BLaER1 treated with 17β-estradiol and CSF1 and Interleukin-3, amounts not matched to agents 10 nM and 100 nM (cell line): ENCODE data around the gene USP44.

Source experiments
- H3K27ac ChIP-seq, 11 experiments: shearing (Covaris generic); formaldehyde crosslinking; 2 replicates each; pipeline ENCODE4 v1.8.1; 2022
- H3K27me3 ChIP-seq, 11 experiments: shearing (Covaris generic); formaldehyde crosslinking; 2 replicates each; pipeline ENCODE4 v1.8.1; 2022
- H3K36me3 ChIP-seq, 11 experiments: shearing (Covaris generic); formaldehyde crosslinking; 2 replicates each; pipeline ENCODE4 v1.8.1; 2022
- H3K4me1 ChIP-seq, 10 experiments: shearing (Covaris generic); formaldehyde crosslinking; 2 replicates each; pipeline ENCODE4 v1.8.1; 2022
- H3K4me2 ChIP-seq, 11 experiments: shearing (Covaris generic); formaldehyde crosslinking; 2 replicates each; pipeline ENCODE4 v1.8.1; 2022
- H3K4me3 ChIP-seq, 10 experiments: shearing (Covaris generic); formaldehyde crosslinking; 2 replicates each; pipeline ENCODE4 v1.8.1; 2022
- H3K9ac ChIP-seq, 11 experiments: shearing (Covaris generic); formaldehyde crosslinking; 2 replicates each; pipeline ENCODE4 v1.8.1; 2022
- H3K9me3 ChIP-seq, 11 experiments: shearing (Covaris generic); formaldehyde crosslinking; replicated peaks in 1 of 11; 2 replicates each; pipeline ENCODE4 v1.8.1; 2022
- H4K20me1 ChIP-seq, 11 experiments: shearing (Covaris generic); formaldehyde crosslinking; 2 replicates each; pipeline ENCODE4 v1.8.1; 2022
- Cebpa-rat ChIP-seq, 11 experiments: shearing (Covaris generic); IDR thresholded peaks; 2 replicates each; pipeline ENCODE4 v1.8.1; 2022

The USP44 gene

DNA sequence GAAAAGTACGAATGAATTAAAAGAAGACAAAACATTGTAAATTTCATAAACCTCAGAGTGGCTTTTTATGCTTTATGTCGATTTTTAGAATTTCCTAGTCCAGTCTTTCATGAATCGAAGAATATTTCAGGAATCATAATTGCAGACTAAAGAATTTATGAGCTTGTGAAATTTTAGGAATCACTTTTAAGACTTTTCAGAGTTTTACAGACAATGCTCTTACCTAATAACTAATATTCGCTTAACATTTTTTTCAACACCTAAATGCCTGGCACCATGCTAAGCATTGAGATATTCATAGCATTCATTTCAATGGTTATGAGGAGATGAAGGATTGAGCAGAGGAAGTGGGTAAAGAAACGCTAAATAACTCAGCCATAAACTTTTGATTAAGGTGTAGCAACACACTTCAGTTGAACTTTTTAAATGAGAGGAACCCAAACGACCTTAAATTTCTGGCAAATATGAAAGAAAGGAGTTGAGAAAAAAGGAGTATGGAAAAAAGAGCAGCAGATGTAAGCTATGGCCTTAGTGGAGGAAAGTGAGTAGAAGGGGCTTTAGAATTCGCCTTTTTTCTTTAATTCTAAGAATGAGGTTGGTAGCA, 739 bp upstream of the USP44 start:
- H3K36me3 ChIP-seq, result no peaks in the 10 kb centered on the region; a peak in 1 of 22 replicates
- peaks cover 0 to 13% (median 6%) of the 10 kb centered on the region in 10 experiments; a peak in 11 of 20 replicates for H3K4me1 ChIP-seq
- TF ChIP-seq Cebpa-rat (IDR thresholded peaks at IDR 0.05), result no peak
- H3K9ac ChIP-seq, result no peak overlapping the region
- peaks cover 26 to 28% (median 27%) of the 10 kb centered on the region in 11 experiments for H3K9me3 ChIP-seq
- no peak overlapping the region for H3K4me3 ChIP-seq
- no peak overlapping the region for H3K4me2 ChIP-seq
- no peaks in the 10 kb centered on the region for H3K27me3 ChIP-seq
- no peaks in the 10 kb centered on the region for H4K20me1 ChIP-seq
- H3K27ac ChIP-seq, result no peak overlapping the region

DNA sequence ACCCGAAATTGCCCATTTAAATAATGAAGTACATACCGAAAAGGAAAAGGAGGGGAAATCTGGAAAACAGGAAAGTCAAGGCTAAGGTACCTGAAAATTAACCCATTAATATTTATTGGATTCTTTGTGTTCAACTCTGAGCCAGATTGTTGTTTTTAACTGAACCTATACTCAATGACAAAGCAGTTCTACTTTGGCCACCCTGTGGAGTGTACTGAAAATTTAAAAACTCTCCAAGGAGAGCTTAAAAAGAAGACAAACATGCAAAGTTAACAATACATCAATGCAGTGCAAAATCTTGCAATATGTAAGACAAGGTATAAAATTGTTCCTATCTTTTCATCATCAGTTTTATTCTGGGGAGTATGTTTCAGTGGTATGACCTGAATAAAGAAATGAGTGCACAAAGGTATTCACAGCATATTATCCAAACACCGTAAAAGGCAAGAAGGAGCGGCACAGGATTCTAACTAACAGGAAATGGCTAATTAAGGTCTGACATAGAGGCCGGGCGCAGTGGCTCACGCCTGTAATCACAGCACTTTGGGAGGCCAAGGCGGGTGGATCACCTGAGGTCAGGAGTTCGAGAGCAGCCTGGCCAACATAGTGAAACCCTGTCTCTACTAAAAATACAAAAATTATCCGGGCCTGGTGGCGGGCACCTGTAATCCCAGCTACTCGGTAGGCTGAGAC, 1.7 kb downstream of the USP44 start:
- Histone ChIP-seq H3K27ac (no peak overlapping the region), H3K4me3 (no peak overlapping the region; a peak in 1 of 20 replicates), H3K9me3 (peaks cover 26 to 28% (median 27%) of the 10 kb centered on the region in 11 experiments), H3K27me3 (no peaks in the 10 kb centered on the region), H4K20me1 (no peaks in the 10 kb centered on the region), H3K9ac (no peak overlapping the region), H3K36me3 (no peaks in the 10 kb centered on the region; a peak in 1 of 22 replicates), H3K4me2 (no peak overlapping the region), H3K4me1 (peaks cover 0 to 8% (median 6%) of the 10 kb centered on the region in 10 experiments; a peak in 10 of 20 replicates)
- no peak for TF ChIP-seq Cebpa-rat (IDR thresholded peaks at IDR 0.05)

DNA sequence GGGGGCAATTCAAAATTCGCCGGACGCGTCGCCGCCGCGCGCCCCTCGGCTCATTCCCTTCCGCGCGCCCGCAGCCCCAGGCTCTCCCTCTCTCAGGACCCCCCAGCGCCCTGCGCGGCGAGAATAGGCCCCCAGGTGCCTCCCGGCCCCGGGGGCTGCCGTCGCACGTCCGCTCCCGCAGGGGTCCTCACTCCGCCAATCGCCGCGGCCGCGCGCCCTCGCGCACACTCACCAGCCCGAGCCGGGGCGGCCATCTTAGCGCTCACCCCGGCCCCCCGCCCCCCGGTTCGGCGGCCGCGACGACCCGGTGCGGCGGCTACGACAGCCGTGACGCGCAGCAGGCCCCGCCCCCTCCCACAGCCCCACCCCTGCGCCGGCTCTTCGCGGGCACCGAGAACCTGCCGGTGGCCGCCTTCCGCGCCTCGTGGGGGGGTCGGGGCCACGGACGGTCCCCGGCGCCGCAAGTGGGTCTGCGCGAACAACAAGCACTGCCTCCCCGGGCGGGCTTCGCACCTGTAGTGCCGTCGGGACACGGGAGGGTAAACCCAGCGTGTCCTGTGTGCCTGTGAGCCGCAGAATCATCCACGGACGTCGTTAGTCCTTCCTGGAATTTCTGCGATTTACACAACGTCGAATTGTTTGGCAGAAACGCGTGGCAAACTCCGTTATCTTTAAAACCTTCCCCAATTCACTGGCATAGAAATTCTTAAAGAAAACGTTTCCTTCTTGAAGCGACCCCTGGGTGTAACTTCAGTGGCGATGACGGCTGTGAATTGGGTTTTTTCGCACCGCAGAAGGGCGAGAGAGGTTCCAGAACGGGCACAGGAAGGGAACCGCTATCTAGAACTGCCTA, 2.5 kb downstream of the USP44 start:
- H3K4me1 ChIP-seq, result peaks cover 0 to 6% (median 5%) of the 10 kb centered on the region in 10 experiments; a peak in 8 of 20 replicates
- peaks cover 26 to 28% (median 27%) of the 10 kb centered on the region in 11 experiments for H3K9me3 ChIP-seq
- H3K27me3 ChIP-seq, result no peaks in the 10 kb centered on the region
- no peaks in the 10 kb centered on the region; a peak in 1 of 22 replicates for H3K36me3 ChIP-seq
- no peak overlapping the region for H3K9ac ChIP-seq
- no peak overlapping the region for H3K4me2 ChIP-seq
- TF ChIP-seq Cebpa-rat (IDR thresholded peaks at IDR 0.05), result no peak
- H4K20me1 ChIP-seq, result no peaks in the 10 kb centered on the region
- no peak overlapping the region; a peak in 2 of 20 replicates for H3K4me3 ChIP-seq
- no peak overlapping the region for H3K27ac ChIP-seq

DNA sequence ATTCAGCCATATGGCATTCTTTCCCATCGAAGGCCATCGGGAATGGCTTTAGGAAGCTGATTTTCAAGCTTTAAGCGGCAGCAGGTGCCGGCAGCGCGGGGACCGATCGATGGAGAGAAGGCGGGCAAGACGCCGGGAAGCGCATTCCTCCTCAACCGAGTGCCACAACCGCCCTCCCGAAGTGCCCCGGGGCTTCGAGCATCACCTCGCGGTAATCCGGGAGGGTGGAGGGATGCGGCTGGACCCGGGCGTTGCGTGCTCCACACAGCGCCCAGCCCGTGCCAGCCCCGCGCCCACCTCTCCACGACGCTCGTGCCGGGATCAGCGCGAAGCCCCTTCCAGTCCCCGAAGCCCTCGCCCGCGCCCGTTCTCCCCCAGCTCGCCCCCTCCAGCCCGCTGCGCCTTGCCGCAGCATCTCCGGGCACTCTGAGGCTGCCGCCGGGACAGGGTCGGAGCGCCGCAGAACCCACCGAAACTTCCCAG, 3.2 kb downstream of the USP44 start:
- H3K4me1 ChIP-seq, result peaks cover 0 to 4% (median 3%) of the 10 kb centered on the region in 10 experiments; a peak in 8 of 20 replicates
- H3K27ac ChIP-seq, result no peak overlapping the region

DNA sequence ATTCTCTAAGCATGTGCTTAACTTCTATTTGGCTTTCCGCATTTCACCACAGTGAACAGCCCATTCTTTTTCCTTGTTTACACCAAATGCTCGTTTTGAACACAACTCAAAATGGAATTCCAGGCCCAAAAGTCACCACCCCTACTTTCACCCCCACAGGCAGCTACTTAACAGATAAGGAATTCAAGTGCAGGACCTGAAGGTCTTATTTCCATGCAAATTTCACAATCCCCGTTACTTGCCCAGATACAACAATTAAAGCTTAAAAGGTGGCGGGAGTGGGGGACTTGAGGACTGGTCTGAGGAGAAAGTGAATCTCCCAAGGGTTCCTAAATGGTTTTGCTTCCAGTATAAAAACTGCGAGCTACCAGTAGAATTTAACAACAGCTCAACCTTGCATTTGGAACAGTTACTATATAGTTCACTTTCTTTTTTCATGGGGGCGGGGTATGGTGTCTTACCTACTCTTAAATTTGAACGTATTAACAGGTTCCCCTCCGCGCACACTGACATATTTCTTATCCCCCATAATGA, 3.7 kb downstream of the USP44 start:
- no peak overlapping the region for H3K4me2 ChIP-seq
- TF ChIP-seq Cebpa-rat (IDR thresholded peaks at IDR 0.05), result no peak

More for the DNA sequence above, 3.2 kb downstream of the USP44 start:
- Histone ChIP-seq H3K4me2 (no peak overlapping the region), H3K9me3 (peaks cover 26 to 28% (median 27%) of the 10 kb centered on the region in 11 experiments), H3K4me3 (no peak overlapping the region; a peak in 1 of 20 replicates), H3K9ac (no peak overlapping the region), H3K36me3 (no peaks in the 10 kb centered on the region; a peak in 1 of 22 replicates), H3K27me3 (no peaks in the 10 kb centered on the region), H4K20me1 (no peaks in the 10 kb centered on the region)
- TF ChIP-seq Cebpa-rat (IDR thresholded peaks at IDR 0.05), result no peak

DNA sequence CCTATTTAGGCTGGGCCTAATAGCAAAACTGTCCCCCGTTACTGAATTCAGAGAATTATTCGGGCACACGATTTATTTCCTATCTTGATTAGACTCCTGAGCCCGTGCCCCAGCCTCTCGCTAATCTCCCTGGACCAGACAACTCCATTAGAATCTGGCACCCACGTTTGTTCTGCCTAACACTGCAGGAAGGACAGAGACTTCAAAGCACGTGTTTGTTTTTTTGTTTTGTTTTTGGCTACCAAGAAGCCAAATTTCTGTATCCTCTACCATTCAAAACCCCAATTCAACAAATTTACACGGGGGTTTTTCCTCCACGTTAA, 4.8 kb downstream of the USP44 start:
- Histone ChIP-seq H3K4me3 (no peak overlapping the region), H3K4me2 (no peak overlapping the region), H4K20me1 (no peaks in the 10 kb centered on the region), H3K9me3 (peaks cover 26 to 28% (median 27%) of the 10 kb centered on the region in 11 experiments), H3K9ac (no peak overlapping the region), H3K4me1 (no peaks in the 10 kb centered on the region), H3K27ac (no peak overlapping the region), H3K36me3 (no peaks in the 10 kb centered on the region; a peak in 1 of 22 replicates), H3K27me3 (no peaks in the 10 kb centered on the region)
- TF ChIP-seq Cebpa-rat (IDR thresholded peaks at IDR 0.05), result no peak

More for the DNA sequence above, 3.7 kb downstream of the USP44 start:
- Histone ChIP-seq H3K4me1 (no peaks in the 10 kb centered on the region), H3K4me3 (no peak overlapping the region), H3K36me3 (no peaks in the 10 kb centered on the region; a peak in 1 of 22 replicates), H3K9ac (no peak overlapping the region), H3K27ac (no peak overlapping the region), H3K27me3 (no peaks in the 10 kb centered on the region), H3K9me3 (peaks cover 26 to 28% (median 27%) of the 10 kb centered on the region in 11 experiments), H4K20me1 (no peaks in the 10 kb centered on the region)

DNA sequence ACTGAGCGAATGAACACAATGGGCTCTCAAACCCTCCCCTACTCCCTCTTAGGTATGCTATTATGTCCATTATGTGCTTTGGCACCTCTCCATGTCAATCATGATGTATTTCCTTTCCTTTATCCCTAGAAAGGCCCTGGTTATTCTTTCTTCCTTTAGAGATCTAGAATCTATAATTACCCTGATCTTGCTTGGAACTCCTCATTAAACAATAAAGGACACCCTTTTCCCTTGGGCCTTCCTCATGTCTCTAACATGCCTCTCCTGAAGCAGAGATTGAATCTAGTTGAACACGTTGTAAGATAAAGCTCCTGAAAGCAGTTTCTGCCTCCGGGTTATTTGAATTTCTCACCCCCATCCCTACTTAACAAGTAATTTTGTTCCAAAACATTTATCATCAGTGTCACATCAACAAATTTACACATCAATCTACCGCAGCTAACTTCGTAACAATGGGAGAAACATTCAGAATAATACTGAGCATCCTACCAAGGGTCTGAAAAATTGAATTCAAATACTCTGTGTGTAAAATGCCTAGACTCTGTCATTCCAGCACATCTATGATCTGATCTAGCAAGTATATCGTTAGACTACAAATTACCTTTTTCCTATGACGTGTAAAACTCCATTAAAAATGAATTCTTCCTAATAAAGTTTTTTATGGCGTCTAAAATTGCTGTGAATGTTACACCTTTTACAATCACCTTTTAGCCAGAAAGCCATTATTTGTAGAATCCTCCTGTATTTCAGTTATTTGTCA, 5.4 kb downstream of the USP44 start:
- Histone ChIP-seq H3K27ac (no peak overlapping the region), H3K27me3 (no peaks in the 10 kb centered on the region), H4K20me1 (no peaks in the 10 kb centered on the region), H3K4me2 (no peak overlapping the region), H3K4me3 (no peak overlapping the region), H3K4me1 (no peaks in the 10 kb centered on the region), H3K9me3 (peaks cover 26 to 28% (median 27%) of the 10 kb centered on the region in 11 experiments), H3K36me3 (no peaks in the 10 kb centered on the region; a peak in 1 of 22 replicates), H3K9ac (no peak overlapping the region)
- no peak for TF ChIP-seq Cebpa-rat (IDR thresholded peaks at IDR 0.05)

DNA sequence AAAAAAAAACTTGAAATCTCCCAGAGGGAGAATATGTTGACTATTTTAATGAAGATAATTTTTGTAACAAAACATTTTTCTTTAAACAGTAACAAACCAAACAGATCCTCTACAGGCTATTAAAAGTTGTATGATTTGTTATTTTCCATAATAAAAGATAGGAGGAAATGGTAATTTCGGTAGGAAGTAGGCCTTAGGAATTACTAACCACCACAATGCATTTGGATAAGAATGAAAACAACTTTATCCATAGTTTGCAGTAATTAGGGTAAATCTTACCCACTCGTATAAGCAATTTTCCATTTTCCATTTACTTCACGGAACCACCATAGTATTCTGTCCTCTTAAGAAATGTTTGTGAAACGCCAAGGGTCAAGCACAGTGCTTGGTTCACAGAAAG, 6.0 kb downstream of the USP44 start:
- no peak overlapping the region for H3K9ac ChIP-seq
- TF ChIP-seq Cebpa-rat (IDR thresholded peaks at IDR 0.05), result no peak
- H3K36me3 ChIP-seq, result no peaks in the 10 kb centered on the region; a peak in 1 of 22 replicates
- no peak overlapping the region for H3K4me3 ChIP-seq
- no peak overlapping the region for H3K27ac ChIP-seq
- H4K20me1 ChIP-seq, result no peaks in the 10 kb centered on the region
- no peaks in the 10 kb centered on the region for H3K27me3 ChIP-seq
- peaks cover 26 to 28% (median 27%) of the 10 kb centered on the region in 11 experiments for H3K9me3 ChIP-seq
- no peak overlapping the region for H3K4me2 ChIP-seq
- no peaks in the 10 kb centered on the region for H3K4me1 ChIP-seq
